SHP77 treated with DMSO at 0.1 percent for 48 hours (cell line): Measurements from ENCODE around the gene RRM2.

ENCODE experiments used
- DNase-seq: peaks from one replicate; lab custom pipeline; 2025; lab: John Stamatoyannopoulos, UW

RRM2 gene

DNA sequence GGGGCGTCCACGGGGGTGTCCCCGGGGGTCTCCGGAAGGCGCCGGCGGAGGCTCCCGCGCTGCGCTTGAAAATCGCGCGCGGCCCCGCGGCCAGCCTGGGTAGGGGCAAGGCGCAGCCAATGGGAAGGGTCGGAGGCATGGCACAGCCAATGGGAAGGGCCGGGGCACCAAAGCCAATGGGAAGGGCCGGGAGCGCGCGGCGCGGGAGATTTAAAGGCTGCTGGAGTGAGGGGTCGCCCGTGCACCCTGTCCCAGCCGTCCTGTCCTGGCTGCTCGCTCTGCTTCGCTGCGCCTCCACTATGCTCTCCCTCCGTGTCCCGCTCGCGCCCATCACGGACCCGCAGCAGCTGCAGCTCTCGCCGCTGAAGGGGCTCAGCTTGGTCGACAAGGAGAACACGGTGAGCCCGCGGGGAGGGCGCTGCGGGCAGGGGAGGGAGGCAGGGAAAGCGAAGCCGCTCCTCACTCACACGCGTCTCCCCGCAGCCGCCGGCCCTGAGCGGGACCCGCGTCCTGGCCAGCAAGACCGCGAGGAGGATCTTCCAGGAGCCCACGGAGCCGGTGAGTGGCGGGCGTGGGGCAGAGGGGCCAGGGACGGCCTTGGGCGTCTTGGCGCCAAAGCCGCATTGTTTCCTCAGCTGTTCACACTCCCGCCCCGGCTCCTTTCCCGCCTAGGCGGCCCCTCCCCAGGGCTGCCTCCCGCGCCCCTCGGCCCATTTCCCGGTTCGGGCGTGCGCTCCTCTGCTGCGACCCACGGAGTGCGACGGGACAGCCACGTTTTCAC is at the start of gene RRM2:
TSS of gene RRM2 (plus strand) at position 240 of the 781 bp plus-strand sequence. CDS start at position 300, 60 bp downstream.
- DNase-seq: peak; percentile 94

DNA sequence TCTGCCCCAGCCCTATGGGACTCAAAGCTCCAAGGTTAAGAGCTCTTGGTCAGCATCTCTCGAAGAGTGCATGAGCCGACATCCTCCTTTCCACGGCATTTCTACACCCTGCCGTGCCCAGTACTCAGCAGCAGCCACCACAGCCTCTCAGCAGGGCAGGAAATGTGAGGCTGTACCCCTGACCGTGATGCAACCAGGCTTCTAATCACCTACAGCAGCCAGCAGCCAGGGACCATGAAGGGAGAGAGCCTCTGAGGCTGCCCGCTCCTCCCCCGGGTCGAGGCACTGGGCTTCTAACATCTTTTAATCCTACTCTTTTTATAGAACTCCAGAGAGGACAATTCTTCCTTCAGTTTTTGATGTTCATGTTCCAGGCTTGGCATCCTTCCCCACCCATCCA is 48.8 kb upstream of the RRM2 start:
- no peak for DNase-seq

DNA sequence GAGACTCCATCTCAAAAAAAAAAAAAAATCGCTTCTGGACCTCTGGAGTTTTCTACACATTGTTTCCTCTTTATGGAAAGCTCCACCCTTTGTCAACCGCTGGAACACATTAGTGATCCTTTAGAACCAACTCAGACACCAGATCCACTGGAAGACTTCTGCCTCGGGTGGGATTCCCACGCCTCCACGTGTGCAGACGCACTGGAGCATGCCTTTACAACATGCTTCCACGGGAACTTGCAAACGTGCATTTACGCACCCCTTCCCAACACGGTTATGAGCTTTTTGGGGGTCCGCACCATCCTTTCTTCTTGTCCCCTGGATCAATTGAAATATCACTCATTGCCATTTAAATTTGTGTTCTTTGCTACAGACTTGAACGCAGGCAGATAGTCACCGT is 47.4 kb upstream of the RRM2 start:
- no peak for DNase-seq

DNA sequence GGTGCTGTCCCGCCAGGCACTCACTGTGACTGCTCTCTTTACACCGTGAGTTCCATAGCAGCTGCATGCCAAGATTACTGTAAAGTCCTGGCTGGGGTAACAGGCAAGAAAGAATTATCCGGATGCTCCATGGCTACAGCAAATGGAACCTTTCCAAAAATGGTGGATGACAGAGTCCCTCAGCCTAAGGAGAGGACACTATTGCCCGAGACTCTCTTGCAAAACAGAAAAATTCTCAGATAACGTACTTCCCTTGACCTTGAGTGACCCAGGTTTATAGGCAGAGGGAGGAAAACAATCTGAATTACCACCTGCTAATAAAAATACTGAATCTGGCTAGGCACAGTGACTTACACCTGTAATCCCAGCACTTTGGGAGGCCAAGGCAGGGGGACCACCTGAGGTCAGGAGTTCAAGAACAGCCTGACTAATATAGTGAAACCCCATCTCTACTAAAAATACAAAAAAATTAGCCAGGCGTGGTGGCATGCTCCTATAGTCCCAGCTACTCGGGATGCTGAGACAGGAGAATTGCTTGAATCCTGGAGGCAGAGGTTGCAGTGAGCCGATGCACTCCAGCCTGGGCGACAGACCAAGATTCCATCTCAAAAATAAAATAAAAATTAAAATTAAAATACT is 46.8 kb upstream of the RRM2 start:
- no peak for DNase-seq

DNA sequence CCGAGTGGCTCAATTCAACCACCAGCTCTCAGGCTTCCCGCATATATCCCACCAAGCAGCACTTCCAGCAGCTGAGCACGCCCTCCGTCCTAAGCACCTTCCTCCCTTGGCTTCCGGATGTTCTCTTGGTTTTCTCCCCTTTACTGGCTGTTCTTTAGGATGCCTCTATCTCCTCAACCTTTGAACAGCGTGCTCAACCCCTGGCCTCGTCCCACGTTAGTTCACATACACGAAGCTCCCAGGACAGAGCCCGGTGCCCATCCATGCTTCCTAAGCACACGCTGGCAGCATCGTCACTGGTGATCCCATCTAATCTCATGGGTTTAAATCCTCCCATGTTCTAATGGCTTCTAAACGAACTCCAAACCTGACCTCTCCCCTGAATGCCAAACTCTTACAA is 46.0 kb upstream of the RRM2 start:
- DNase-seq: no peak

DNA sequence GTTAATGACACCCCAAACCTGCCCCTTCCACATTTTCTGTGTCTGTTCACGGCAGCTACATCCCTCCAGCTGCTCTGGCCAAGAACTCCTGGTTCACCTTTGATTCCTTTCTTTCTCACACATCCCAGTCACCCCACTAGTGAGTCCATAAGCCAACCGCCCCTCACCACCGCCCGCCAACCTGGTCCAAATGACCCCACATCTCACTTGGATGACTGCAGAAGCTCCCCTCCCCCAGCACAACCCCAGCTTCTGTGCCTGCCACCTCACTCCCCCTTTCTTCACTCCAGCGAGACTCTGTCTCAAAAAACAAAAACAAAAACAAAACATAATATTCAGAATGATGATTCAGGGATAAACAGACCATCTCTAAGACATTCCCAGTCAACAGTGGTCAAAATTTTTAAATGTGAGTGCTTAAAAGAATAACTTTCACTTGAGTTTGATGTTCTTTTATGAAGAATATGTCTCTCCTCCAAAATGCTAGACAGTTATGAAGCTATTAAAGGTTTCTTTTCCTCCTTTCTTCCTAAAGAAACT is 45.5 kb upstream of the RRM2 start:
- no peak for DNase-seq

DNA sequence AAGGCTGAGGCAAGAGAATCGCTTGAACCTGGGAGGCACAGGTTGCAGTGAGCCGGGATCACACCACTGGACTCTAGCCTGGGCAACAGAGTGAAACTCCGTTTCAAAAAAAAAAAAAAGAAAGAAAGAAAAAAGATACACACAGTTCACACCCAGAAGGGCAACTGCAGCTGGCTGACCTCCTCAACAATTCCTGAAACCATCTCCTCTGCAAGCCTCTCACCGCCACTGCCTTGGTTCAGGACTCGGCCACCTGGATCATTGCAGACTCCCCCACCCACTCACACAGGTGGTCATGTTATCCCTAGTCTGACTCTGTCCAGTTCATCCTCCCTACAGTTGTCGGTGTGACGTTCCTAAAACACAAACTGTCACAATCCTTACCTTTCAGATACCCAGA is 44.5 kb upstream of the RRM2 start:
- DNase-seq: no peak

DNA sequence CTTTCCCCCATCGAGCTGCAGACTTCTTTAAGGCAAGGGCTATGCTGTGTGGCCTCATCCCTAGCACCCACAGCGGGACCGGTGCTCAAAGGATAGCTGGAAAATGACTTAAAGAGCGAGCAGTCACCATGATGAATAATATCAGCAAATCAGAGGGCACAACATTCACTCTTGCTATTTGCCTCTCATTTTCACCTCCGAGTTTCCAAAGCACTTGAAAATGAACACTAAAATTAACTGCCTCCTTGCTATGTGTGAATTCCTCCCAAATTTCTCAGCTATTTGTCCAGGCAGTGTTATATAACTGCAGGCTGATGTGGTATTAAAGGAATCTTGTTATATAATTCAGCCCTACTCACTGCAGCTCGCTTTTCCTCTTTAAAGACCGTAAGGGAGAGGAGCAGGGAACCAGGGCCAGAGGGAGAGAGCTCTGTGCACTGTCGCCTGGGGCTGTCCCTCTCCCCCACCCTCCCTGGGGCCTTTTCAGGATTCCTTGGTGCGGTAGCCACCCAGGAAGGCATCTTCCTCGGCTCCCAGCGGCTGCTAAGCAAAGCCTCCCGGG is 43.8 kb upstream of the RRM2 start:
- DNase-seq: no peak

DNA sequence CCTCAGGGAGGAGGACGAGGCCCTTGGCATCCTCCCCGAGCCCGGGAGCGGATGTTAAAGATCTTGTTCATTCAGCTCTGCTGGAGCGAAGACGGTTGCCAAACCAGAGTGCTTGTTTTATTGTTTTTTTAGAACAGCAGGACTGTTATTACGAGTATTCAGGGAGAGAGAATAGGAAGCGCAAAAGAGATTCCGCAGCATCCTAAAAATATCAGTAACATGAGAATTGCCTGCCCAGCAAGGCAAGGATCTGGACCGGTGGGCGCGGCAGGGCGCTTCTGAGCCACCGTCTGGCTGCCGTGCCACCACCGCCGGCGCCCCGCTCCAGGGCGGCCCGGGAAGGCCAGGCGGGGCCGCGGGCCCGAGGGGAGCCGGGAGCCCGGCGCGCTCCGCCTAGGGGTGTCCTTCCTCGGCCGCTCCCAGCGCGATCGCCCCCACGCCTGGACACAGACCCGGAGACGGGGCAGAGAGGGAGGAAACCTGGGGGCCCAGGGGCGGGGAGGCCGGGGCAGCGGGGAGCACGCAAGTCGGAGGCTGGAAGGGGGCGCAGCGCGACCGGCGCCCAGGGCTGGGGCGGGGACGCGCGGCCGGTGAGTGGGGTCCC is 43.2 kb upstream of the RRM2 start:
- DNase-seq: no peak

DNA sequence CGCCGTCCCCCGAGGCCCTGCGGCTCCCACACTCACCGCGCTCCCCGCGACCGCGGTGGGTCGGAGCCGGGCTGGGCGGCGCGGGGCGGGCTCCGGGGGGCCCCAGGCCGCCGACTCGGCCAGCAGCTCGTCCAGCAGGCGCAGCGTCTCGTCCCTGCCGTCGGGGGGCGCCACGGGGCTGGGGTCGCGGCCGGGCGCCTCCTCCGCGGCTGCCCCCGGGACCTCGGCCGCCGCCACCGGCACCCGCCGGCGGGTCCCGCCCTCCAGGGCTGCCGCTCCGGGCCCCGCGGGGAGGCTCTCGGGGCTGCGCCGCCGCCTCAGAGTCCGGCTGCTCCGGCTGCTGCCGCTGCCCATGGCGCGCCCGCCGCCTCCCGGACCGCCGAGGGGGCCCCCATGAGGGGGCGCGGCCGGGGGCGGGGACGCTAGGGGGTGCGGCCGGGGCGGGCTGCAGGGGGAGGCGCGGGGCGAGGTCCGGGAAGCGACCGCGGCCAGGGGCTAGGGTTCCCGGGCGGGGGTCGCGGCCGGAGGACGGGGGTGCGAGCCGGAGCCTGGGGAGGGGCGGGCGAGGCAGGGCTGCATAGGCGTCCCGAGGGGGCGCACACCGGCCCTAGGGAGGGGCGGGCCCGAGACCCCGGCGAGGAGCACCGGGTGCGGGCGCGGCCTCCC is 42.5 kb upstream of the RRM2 start, which contains the start of gene CYS1:
TSS of gene CYS1 (minus strand) at position 542 of the 666 bp plus-strand sequence. CDS start at position 354, 188 bp downstream.
- DNase-seq: no peak

DNA sequence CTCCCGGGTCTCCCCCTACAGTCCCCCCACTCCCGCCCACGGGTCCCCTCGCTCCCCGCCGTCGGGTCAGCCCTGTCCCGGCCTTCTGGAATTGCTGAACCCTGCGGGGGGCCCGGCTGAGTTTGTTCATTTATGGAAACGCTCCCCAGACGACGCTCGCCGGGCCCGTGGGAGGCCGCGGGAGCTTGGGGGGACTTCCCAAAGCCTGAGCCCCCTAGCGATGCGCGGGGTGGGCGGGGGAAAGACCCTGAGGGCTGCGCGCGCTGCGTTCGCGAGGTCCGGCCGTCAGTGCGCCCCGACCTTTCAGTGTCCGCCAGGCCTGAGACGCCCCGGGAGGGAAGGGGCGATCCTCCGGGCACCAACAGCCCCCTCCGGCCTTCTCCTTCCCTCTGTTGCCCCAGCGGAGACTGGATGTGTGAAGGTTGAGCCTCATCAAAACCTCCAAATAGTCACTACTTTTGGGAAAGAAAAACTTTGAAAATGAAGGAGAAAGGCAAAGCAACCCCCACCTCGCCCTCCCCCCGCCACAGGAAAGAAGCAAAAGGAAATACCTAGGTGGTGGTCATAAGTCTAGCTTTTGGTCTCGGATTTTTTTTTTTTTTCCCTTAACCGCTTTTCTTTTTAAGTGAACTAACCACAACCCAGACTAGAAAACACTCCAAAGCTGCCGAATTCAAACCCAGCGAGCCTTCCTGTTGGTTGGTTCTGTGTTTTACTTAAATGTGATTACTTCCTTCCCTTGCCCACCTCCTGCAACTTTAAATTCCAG is 41.8 kb upstream of the RRM2 start:
- DNase-seq: no peak

DNA sequence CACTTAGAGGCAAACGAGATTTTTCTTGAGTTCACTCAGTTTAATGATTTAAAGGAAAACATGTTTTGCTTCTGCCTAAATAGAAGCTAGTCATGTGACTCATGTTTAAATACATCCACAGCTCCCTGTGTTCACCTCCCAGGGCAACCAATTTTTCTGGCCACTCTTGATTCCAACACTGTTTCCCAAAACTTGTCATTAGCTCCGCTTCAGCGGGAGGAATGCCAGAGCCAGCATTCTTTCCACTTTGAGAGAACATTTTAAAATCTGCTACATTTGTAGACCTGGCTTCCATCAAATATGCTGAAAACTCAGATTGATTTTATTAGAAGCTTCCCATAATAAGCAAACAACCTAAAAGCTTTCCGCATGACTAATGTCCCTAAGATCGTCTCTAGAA is 39.5 kb upstream of the RRM2 start:
- DNase-seq: no peak

DNA sequence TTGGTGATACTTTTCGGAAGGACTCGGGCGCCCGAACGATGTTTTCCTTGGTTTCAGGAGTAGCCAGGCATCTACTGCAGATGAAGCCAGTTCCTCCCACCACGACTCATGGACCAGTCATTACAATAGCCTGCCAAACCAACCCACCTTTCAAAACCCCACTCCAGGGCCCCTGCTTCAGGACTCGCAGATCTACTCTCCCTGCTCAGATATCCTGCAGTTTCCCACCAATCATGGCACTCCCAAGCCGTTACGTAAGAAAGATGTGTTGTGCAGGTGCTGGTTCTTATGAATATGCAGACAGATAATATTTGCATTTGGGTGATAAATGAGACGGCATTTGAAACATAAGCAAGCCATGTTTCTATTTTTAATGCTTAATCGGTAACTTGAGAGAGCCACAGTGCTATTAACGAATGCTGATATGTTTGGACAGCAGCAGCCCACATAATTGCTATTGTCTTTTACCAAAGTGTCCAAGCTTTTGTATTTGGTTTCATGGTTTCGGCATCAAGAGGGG is 38.8 kb upstream of the RRM2 start:
- peak; percentile 53 for DNase-seq

DNA sequence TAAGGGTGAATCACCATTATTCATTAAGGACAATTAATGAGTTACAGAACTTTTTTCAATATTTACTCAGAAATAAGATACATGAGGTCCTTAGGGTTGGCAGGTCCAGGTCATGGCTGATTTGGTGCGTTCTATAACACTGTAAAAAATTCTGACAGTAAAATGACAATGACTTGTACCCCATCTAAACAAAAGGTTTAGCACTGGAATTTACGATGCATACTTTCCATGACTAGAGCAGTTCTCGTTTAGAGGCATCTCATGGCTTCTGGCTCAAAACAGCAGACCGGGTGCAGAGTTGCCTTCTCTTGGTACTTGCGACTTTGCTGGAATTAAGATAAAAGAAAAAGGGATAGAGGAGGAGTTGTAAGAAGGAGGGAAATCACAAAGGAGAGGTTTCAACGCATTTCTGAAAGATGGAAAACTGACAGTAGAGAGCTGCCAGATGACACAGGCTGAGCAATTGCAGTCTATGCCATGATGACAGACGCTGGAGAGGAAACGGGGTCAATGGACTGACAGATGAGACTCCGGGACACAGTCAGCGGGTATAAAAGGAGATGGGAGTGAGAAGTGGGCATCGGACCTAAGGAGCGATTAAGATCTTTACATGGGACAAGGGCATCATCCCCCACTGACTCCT is 38.2 kb upstream of the RRM2 start:
- DNase-seq: no peak

DNA sequence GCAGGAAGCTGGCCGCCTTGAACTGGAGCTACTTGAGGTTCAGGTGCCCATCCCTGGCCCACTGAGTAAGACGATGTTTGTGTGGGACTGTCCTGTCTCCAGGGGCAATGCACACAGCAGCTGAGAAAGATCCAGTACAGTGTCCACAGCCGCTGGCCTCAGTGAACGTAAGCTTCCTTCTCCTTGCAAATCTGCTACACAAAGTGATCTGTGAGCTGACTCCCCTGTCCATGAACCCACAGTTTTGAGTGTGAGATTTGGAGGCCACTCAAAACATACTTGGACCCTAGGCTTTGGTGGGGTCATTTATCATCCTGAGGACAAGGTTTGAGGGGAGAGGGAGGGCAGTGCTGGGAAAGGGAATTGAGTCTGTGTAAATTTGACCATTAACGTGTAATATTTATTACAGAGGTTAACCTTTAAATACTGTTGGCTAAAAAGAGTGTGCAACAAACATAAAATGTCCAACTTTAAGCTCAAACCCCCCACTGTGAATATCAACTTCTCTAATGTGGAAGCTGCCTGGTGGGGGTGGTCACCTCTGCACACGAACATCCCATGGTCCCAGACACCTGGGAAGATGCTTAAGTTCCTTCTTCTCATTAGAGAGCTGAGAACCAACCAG is 37.4 kb upstream of the RRM2 start:
- DNase-seq: no peak

DNA sequence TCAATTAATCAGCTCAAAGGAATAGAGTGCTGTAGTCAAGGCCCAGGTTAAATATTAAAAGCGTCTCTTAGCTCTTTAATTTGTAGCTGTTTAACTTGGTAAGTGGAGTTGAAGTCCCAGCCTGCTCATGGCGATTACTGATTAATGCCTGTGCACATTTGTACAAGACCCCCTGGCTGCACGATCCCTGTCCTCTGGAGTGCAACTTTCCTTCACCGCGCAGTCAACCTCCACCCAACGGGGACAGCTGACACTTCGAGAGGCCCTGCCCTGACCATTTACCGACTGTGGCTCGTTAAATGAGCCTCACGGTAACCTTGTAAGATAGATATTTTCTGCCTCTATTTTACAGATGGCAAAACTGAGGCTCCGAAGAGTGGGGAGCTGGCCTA is 36.9 kb upstream of the RRM2 start:
- no peak for DNase-seq

DNA sequence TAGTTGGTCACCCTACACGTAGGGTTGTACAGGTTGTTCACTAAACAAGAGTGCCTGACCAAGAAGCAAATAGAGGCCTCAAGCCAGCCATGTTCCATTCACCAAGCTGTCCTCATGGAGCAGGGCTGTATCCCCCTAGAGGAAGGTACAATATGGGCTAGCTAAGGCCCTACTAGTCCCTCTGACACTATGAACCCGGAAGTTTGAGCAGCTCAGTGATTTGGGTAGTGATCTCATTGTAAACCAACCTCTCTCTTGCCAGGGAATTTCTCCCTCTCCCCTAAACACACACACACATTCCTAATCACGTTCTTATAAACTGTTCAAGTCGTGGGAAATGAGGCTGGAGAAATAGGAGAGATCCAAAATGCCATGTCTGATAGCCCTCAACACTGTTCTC is 35.6 kb upstream of the RRM2 start:
- no peak for DNase-seq

DNA sequence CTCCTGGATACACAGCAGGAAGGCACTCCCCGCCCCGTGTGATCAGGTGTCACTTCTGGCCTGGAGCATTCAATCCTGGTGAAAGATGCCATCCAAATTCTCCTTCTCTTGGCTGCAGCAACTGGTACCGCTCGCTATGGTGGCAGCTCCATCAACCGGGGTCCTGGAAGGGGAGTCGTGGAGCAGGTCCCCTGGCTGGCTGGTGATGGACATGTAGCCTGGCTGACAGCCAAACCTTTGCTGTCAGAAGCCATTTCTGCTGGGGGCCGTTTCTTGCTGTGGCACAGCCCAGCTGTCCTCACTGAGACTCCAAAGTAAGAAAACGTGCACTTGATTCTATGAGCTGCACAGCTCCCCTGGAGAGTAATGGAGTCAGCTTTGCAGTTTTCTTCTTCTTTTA is 35.2 kb upstream of the RRM2 start:
- no peak for DNase-seq

DNA sequence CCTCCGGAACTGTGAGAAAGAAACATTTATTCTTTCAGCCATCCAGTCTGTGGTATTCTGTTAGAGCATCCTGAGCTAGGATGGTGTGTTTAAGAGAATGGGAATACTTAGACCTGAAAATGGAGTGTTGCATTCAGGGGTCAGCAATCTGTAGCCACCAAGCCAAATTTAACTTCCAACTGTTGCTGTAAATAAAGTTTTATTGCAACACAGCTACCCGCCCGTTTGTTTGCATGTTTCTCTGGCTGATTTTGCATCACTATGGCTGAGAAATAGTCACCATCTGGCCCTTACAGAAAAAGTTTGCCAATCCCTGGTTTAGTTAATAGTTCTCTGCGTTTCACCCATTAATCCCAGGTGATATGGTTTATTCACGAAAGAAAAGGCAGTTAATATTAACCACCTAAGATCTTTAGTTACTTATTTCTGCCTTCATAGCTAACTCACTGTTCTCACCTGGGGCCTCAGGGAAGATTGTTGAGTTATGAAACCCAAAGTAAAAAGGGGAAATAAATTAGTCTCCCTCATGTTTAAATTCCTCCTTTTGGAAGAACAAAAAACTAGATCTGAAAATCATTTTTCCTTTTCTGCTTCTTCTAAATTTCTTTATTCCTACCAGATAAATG is 32.9 kb upstream of the RRM2 start:
- DNase-seq: no peak
